Peyer's patch (tissue), 4 donors: ENCODE data around the gene EHD2. TPM values are rescaled to one million over a fixed set of nuclear protein-coding genes. Genes with fewer than 3 reads are reported as not detected.
"Not testable (repeated sequence)": the region's sequence is repeated elsewhere in the genome, so short reads cannot be mapped to it uniquely, and the experiment has no call there.

ENCODE experiments used
- DNase-seq, 3 donors: peaks; one replicate each; pipeline ENCODE4 v3.0.0-alpha.2; 2017 to 2019
- H3K27ac ChIP-seq, 4 donors: fragments of 200-600 bp; sonication (generic); one replicate each; pipeline ENCODE4 v1.5.1; 2016 to 2019
- H3K27me3 ChIP-seq, 2 donors: fragments of 200-600 bp; sonication (generic); one replicate each; pipeline ENCODE4 v1.5.1; 2019
- H3K36me3 ChIP-seq, 3 donors: fragments of 200-600 bp; sonication (generic); one replicate each; pipeline ENCODE4 v1.5.1; 2016 to 2019
- H3K4me1 ChIP-seq, 4 donors: fragments of 200-600 bp; sonication (generic); one replicate each; pipeline ENCODE4 v1.5.1; 2016 to 2019
- H3K4me3 ChIP-seq, 4 donors: fragments of 200-600 bp; sonication (generic); 1 replicate in 3 of 4; 2 replicates in 1 of 4; pipeline ENCODE4 v1.5.1; 2016 to 2019; ENCODE audit warnings: mild to moderate bottlenecking in 1 of 4
- H3K9me3 ChIP-seq, 4 donors: fragments of 200-600 bp; sonication (generic); one replicate each; pipeline ENCODE4 v1.5.1; 2016 to 2019; ENCODE audit warnings: mild to moderate bottlenecking in 1 of 4
- POLR2A ChIP-seq, 2 donors: fragments of 450-650 bp; IDR thresholded peaks; one replicate each; pipeline ENCODE4 v1.5.1; 2017; ENCODE audit warnings: antibody characterized with exemption in 2 of 2, mild to moderate bottlenecking in 2 of 2, moderate library complexity in 2 of 2
- total RNA-seq, 4 donors: library from RNA; depleted of rRNA; stranded (reverse); fragments of >200 nt; gene quantifications; one replicate each; pipeline ENCODE4 v1.1.0, GENCODE V29; 2016
- TF ChIP-seq, protein P1 (sequence below), 6 experiments: fragments of 450-650 bp in 4 of 6; fragments of 200-600 bp in 2 of 6; sonication (generic) in 1 of 6; IDR thresholded peaks; one replicate each; pipeline ENCODE4 v1.5.1; 2017 to 2019; ENCODE audit warnings: antibody characterized with exemption in 6 of 6, mild to moderate bottlenecking in 3 of 6, moderate library complexity in 1 of 6

Gene EHD2, protein sequence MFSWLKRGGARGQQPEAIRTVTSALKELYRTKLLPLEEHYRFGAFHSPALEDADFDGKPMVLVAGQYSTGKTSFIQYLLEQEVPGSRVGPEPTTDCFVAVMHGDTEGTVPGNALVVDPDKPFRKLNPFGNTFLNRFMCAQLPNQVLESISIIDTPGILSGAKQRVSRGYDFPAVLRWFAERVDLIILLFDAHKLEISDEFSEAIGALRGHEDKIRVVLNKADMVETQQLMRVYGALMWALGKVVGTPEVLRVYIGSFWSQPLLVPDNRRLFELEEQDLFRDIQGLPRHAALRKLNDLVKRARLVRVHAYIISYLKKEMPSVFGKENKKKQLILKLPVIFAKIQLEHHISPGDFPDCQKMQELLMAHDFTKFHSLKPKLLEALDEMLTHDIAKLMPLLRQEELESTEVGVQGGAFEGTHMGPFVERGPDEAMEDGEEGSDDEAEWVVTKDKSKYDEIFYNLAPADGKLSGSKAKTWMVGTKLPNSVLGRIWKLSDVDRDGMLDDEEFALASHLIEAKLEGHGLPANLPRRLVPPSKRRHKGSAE
- 100 to 1,000 TPM in 1 of 4 donors, 10 to 100 TPM in 3; 11.2 to 117 (median 23.0) TPM for total RNA-seq

GRCh38 chr19:47713046-47714021 lies at the start of gene EHD2:
Gene EHD2 (plus strand): TSS chr19:47713422. CDS start chr19:47716613, 3,191 bp downstream.
- H3K4me1 ChIP-seq, result peaks cover 0 to 22% (median 0%) of the 10 kb centered on the region in 4 donors
- peak in 1 of 2 donors; percentile 11 for TF ChIP-seq POLR2A (IDR thresholded peaks at IDR 0.05)
- TF ChIP-seq, protein P1, sequence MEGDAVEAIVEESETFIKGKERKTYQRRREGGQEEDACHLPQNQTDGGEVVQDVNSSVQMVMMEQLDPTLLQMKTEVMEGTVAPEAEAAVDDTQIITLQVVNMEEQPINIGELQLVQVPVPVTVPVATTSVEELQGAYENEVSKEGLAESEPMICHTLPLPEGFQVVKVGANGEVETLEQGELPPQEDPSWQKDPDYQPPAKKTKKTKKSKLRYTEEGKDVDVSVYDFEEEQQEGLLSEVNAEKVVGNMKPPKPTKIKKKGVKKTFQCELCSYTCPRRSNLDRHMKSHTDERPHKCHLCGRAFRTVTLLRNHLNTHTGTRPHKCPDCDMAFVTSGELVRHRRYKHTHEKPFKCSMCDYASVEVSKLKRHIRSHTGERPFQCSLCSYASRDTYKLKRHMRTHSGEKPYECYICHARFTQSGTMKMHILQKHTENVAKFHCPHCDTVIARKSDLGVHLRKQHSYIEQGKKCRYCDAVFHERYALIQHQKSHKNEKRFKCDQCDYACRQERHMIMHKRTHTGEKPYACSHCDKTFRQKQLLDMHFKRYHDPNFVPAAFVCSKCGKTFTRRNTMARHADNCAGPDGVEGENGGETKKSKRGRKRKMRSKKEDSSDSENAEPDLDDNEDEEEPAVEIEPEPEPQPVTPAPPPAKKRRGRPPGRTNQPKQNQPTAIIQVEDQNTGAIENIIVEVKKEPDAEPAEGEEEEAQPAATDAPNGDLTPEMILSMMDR (IDR thresholded peaks at IDR 0.05), result peak; percentile 55 to 82 (median 70)
- peak within 1 kb of the TSS; percentile 37 to 58 (median 48) for H3K4me3 ChIP-seq
- H3K9me3 ChIP-seq, result peaks cover 0 to 5% (median 0%) of the 10 kb centered on the region in 4 donors
- H3K27me3 ChIP-seq, result no peaks in the 10 kb centered on the region
- DNase-seq, result peak in 2 of 3 donors; percentile 56 to 67
- no peaks in the 10 kb centered on the region for H3K36me3 ChIP-seq
- peak within 1 kb of the TSS; percentile 65 to 90 (median 75) for H3K27ac ChIP-seq

DNA sequence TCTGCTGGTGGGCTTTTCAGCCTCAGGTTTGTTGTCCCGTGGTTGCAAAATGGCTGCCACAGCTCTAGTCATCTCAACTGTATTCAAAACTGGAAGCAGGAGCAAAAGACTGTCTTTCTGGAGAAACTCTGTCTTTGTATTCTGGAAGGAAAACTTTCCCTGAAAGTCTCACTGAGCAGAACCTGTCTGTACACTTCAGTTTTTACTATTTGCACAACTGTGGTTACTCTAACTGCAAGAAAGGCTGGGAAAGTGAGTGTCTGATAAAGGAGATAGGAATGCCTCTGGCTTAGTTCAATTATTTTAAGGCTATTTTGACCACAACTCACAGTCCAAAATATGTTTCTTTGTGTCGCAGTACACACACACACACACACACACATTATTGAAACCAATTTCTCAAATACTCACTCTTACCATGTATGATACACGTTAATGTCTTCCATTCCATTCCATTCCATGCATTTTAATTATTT lies 49.7 kb upstream of the EHD2 start:
- Histone ChIP-seq H3K4me1 (peaks cover 0 to 95% (median 10%) of the 10 kb centered on the region in 4 donors), H3K27me3 (no peaks in the 10 kb centered on the region), H3K9me3 (no peaks in the 10 kb centered on the region), H3K4me3 (no peak overlapping the region), H3K27ac (peak overlapping the region; percentile 50 to 94 (median 85)), H3K36me3 (no peaks in the 10 kb centered on the region)
- DNase-seq, result no peak
- TF ChIP-seq, protein P1 (IDR thresholded peaks at IDR 0.05), result no peak
- TF ChIP-seq POLR2A (IDR thresholded peaks at IDR 0.05), result no peak

- Histone ChIP-seq H3K27ac (peak overlapping the region; percentile 69 to 94 (median 85)), H3K27me3 (no peaks in the 10 kb centered on the region), H3K4me3 (no peak overlapping the region), H3K4me1 (peaks cover 0 to 88% (median 10%) of the 10 kb centered on the region in 4 donors), H3K36me3 (no peaks in the 10 kb centered on the region), H3K9me3 (no peaks in the 10 kb centered on the region)
- DNase-seq, result peak; percentile 23 to 82 (median 61)
- TF ChIP-seq, protein P1 (IDR thresholded peaks at IDR 0.05), result no peak
- TF ChIP-seq POLR2A (IDR thresholded peaks at IDR 0.05), result no peak
Observed at GRCh38 chr19:47663911-47664771, 49.1 kb upstream of the EHD2 start.

- not testable (repeated sequence) for H3K27me3 ChIP-seq, H3K4me3 ChIP-seq, H3K27ac ChIP-seq, H3K9me3 ChIP-seq, DNase-seq
- H3K36me3 ChIP-seq, result peaks cover 0 to 14% (median 0%) of the 10 kb centered on the region in 3 donors
- H3K4me1 ChIP-seq, result peaks cover 0 to 44% (median 6%) of the 10 kb centered on the region in 4 donors
Observed at GRCh38 chr19:47668556-47668955, 44.7 kb upstream of the EHD2 start.

DNA sequence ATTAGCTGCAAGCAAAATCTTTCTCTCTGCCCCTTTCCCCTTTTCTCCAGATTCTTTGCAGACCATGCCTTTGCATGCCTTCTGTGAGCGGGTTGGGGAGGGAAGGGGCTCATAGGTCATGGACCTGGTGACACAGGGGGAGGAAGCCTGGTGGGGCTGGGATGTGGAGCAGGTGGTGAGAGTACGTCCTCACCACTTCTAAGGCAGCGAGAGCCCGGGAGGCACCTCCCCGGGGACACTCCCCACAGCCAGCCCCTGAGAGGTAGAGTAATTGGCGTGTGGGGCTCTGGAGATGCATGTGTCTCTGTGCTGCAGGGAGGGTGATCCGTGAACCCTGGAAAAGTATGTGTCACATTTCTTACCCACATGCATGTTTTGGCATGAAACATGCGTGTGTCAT lies 42.5 kb upstream of the EHD2 start:
- Histone ChIP-seq H3K4me1 (peaks cover 0 to 22% (median 4%) of the 10 kb centered on the region in 4 donors), H3K27me3 (no peaks in the 10 kb centered on the region), H3K27ac (no peak overlapping the region), H3K4me3 (no peak overlapping the region), H3K9me3 (no peaks in the 10 kb centered on the region), H3K36me3 (peaks cover 0 to 33% (median 0%) of the 10 kb centered on the region in 3 donors)
- no peak for DNase-seq
- TF ChIP-seq, protein P1 (IDR thresholded peaks at IDR 0.05), result no peak
- TF ChIP-seq POLR2A (IDR thresholded peaks at IDR 0.05), result no peak
